ENCODE measurements around the gene PACSIN3.

GRCh38 chr11:47220401-47220821 is 34.2 kb upstream of the PACSIN3 start:
- TF ChIP-seq CTCF (IDR thresholded peaks at IDR 0.05) (no peak), POLR2A (IDR thresholded peaks at IDR 0.05) (no peak), POLR2AphosphoS5 (IDR thresholded peaks at IDR 0.05) (no peak), EP300 (IDR thresholded peaks at IDR 0.05) (no peak)

All from sigmoid colon (tissue), 4 donors.